Amniotic epithelial cell (primary cell): Measurements from ENCODE around the gene KIF3A.

Source experiments
- DNase-seq: peaks from one replicate; pipeline ENCODE4 v3.0.0-alpha.2; 2010; ENCODE audit warnings: low read depth

The KIF3A gene

DNA sequence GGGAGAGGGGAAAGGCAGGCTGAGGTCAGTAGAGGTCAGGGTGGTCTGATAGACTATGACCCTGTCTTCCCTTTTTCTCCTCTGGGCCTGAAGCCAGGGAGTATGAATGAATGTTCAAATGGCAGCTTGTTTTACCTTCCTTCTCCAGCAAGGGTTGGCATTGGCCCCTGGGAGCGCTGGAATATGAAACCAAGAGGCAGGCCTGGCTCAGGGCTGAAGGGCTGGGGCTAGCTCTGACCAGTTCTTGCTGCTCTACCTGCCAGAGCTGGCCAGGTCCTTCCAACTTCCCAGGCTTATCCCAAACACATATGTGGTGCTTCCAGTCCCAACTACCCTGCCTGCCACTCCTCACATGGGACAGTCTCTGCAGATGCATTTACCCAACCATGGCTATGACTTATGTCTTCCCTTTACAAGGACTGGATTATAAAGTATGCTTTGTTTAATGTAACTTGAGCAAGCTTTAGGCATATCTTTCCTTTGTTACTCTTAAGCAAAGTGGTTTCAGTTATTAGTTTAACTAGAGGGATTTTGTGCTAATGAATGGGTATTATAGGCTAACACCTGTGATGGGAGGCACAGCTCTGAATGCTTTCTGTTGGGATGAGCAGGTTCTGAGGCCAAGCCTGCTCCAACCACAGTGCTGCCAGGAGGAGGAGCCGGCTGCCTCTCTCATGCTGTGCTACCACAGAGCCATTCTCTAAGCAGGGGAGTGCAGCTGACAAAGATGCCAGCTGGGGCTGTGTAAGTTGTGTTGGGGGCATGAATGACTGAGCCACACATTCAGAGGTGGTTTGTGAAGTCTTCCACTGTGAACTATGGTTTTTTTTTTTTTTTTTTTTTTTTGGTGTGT is 16.0 kb upstream of the KIF3A start:
- no peak for DNase-seq

DNA sequence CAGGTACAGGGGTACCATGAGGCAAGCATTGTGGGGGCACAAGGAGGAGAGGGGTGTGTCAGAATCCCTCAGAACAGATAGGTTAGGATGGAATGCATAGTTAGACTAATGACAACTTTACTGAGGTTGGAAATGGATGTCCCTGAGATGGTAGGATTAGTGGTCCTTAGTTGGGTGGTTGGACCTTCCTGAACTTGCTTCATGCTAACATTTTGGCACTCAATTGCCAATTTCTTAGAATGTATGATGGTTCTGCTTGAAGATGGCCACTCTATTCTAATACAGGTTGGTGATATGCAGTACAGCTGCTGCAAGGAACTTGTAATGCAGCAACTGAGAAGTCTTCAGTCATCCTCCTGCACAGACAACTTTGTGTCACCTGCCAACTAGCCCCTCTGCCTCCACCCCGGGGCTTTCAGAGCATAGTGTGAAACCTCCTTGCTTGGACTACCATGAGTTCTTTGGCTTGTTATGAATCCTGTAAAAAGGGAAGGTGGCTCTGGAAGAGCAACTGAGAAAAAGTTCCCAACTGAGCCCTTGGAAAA is 15.3 kb upstream of the KIF3A start:
- DNase-seq = no peak

DNA sequence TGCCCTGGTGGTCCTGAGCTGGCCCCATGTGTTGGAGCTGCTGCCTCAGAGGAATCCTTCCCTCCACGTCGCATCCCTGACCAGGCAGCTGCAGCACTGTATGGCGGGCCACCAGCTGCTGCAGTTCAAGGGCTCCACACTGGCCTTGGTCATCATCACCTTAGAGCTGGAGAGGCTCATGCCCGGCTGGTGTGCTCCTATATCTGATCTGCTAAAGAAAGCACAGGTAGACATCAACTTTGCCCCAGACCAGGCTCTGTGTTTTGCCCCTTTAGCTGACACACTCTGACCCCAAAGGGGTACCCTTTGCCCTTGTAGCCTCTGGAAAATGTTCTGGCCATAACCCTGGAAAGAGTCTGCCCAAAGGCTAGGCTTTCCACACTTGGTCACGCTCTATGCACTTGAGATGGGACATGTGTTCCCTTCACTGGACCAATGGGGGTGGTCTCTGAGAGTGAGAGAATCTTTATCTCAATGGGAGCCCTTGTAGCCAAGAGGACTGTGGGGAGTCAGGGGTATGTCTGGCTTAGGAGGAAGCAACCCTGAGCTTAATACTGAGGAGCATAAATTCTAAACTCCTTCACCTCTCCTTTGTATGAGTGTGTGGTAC is 14.7 kb upstream of the KIF3A start:
- DNase-seq = no peak

DNA sequence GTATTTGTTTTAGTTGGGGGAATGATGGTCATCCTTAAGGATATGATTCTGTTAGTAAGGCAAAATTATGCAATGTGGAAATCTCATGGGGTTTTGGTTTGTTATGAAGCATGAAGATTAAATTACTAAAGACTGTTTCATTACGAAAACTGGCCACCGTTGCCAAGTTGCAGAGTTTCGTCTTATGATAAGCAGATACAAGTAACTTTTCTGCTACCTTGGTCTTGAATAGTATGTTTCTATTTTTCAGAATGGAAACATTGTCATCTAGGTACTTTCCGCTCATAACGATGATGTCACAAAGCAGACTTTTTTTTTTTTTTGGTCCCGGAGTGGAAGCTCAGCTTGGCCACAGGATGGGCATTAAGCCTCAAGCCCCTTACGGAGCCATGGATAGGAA is 14.1 kb upstream of the KIF3A start:
- DNase-seq = peak; percentile 77

DNA sequence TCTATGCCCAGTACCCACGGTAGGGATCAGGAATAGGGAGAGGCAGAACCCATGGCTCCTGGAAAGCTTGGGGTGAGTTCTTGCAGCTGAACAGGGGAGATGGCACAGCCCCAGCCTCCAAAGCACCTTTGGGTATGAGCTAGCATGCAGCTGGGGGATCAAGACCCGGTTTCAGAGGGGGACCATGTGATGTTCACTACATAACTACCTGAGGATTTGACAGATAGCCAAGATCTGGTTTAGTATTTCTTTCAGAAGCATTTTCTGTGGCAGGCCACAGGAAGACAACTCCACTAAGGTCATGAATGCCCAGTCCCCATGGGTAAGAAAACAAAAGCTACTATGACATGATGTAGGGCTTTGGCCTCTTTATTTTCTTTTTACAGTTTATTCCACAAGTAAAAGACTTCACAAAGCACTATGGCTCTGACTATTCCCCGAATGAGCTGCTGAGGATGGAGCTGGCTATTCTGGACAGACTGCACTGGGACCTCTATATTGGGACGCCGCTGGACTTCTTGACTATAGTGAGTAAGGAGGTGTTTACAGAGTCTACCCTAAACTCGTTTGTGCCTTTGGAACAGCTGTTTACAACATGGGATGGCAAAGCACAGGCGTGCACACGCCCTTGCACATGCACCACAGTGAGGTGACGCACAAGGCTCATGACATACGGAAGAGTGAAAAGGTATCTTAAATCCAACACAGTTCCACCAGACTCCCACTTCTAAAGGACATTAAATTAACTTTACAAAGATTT is 13.3 kb upstream of the KIF3A start:
- no peak for DNase-seq

DNA sequence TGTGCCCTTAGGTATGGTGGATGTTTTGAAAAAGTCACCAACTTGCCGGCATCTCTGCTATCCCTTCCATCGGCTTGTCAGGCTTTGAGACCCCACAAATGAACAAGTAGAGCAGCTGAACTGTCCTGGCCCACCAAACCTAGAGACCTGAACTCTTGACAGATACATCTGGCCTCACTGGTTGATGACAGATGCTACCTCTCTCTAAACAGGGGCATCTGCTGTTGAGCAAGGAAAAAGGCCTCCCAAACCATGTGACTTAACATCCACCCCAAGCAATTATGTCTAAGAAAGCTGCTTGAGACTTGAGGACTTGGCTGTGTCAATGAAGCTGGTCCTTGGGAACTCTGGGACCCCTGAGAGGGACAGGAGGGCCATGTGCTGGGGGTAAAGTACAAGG is 12.2 kb upstream of the KIF3A start:
- no peak for DNase-seq

DNA sequence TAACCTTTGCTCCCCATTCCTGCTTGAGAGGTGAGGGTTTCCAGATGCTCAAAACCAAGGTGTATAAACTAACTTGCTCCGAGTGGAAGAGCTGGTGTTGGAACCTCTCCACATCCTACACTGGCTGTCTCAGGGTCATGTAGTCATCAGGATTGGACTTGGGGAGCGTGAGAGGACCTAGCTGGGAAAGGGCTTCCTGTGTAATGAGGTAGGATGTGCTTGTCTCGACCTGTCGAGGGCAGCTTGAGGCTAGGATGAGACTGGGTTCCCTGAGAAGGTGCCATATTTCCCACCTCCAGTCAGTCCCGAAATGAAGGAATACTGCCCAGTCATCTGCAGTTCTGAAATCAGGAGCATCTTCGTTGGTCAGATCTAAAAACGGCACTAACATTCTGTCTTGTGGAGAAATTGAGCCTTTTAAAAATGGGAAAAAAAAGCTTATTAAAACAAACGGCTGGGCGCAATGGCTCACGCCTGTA is 11.2 kb upstream of the KIF3A start:
- DNase-seq = no peak

DNA sequence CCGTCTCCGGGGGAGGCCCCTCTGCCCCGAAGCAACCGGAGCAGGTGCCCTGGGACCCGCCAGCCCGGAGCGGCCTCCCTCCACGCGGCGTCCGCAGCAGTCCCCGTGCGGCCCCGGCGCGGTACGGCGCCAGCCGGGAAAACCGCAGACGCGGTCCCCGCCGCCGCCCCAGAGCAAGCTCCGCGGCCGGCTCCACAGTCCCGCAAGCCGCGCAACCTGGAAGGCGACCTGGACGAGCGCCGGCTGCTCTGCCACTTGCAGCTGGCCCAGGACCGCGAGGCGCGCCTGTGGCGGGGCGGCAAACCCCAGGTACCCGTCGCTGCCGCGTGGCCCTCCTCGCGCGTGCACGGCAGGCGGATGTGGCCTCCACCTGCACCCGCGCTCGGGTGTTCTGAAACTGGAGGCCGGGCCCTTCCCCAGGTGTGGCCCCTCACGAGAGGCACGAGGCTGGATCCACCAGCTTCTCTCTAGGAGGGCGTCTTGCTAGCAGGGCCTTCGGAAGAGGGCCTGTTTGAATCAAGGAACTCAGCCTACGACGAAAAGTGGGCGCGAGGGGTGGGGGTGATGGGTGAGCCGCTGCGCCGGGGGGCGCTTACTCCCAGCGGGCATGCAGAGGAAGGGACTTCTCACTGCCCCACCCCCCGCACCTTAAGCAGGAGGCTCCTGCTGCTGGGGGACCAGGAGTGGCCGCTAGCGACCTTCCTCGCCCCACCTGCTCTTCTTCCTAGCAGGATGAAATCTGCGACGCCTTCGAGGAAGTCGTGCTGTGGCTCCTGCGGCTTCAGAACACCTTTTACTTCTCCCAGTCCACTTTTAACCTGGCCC is 10.5 kb upstream of the KIF3A start:
- DNase-seq = no peak

DNA sequence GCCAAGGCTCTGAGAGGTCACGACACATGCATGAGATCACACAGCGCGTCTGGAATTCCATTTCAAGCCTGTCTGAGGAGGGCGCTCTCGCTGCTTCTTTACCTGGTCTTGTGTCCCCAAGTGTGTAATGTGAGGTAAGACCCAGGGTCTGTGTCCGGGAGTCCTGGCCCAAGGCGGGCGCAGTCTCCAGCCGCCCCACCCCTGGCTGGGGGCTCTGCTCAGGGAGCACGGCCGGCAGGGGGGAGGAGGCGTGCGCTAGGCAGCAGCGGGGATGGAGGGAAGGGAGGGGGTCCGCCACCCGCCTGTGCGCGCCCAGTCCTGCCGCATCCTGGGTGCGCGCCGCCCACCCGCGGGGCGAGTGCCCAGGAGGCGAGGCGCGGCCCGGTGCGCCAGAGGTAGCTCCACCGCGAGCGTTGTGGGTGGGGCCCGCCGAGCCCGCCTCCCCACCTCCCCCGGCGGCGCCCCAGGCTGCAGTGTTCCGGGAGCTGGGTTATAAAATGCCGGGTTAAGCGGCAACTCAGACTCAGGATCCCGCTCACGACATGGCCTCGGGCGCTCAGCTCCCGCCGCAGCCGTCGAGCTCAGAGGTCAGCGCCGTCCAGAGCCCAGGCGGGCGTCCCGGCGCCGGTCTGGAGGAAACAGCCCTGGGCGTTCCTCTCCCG is 9.7 kb upstream of the KIF3A start, which contains the start of gene CCNI2:
TSS of gene CCNI2 (plus strand) at position 473 of the 662 bp plus-strand sequence. CDS start at position 543, 70 bp downstream.
- no peak for DNase-seq

DNA sequence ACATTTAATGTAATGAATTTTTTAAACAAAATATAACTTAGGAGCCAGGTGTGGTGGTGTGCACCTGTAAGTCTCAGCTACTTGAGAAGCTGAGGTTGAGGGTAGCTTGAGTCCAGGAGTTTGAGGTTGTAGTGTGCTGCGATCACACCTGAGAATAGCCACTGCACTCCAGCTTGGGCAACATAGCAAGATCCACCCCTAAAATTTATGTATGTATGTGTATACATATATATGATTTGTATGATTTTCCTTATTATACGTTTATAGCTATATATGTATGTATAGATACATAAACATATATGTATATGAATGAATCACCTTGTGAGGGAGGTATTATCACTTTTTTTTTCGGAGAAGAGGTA is 9.2 kb upstream of the KIF3A start:
- no peak for DNase-seq

DNA sequence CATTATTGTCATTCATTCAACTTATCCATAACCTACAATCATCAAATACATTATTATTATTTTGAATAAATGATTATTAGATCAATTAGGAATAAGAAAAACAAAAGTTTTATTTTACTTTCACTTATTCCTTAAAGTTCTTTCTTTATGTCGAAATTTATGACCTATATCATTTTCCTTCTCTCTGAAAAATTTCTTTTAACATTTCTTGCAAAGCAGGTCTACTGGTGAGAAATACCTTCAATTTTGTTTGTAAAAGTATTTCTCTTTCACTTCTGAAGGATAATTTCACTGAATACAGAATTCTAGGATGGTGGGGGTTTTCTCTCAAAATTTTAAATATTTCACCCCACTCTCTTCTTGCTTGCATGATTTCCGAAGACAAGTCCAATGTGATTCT is 7.3 kb upstream of the KIF3A start:
- no peak for DNase-seq

DNA sequence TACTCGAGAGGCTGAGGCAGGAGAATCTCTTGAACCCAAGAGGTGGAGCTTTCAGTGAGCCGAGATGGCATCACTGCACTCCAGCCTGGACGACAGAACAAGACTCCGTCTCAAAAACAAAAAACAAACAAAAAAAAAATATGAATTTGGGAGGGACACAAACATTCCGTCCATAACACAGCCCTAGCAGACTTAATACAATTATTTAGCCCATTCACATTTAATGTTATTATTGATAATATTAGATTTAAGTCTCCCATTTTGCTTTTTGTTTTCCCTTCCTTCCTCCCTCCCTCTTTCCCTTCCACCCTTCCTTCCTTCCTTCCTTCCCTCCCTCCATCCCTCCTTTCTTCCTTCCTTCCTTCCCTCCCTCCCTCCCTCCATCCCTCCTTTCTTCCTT is 5.3 kb upstream of the KIF3A start:
- no peak for DNase-seq

DNA sequence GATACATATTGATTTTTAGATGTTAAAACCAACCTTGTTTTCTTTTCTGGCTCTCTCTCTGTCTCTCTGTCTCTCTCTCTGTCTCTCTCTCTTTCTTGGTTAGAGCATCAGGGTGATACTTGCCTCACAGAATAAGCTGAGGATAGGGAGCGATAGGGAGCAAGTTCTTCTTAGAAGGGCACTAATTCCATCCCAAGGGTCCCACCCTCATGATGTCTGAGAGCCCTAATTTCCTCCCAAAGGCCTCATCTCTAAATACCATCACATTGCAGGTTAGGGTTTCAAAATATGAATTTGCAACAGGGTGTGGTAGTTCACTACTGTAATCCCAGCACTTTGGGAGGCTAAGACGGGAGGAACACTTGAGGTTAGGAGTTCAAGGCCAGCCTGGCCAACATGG is 4.8 kb upstream of the KIF3A start:
- DNase-seq = no peak

DNA sequence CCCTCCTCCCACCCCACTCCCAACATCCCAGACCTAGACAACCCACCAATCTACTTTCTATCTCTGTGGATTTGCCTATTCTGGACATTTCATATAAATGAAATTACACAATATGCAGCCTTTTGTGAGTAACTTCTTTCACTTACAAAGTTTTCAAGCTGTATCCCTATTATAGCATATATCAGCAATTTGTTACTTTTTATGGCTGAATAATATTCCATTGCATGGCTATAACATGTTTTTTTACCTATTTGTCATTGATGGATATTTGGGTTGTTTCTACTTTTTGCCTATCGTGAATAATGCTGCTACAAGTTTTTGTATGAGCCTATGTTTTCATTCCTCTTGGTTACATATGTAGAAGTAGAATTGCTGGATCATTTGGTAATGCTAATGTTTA is 1.9 kb upstream of the KIF3A start:
- no peak for DNase-seq

DNA sequence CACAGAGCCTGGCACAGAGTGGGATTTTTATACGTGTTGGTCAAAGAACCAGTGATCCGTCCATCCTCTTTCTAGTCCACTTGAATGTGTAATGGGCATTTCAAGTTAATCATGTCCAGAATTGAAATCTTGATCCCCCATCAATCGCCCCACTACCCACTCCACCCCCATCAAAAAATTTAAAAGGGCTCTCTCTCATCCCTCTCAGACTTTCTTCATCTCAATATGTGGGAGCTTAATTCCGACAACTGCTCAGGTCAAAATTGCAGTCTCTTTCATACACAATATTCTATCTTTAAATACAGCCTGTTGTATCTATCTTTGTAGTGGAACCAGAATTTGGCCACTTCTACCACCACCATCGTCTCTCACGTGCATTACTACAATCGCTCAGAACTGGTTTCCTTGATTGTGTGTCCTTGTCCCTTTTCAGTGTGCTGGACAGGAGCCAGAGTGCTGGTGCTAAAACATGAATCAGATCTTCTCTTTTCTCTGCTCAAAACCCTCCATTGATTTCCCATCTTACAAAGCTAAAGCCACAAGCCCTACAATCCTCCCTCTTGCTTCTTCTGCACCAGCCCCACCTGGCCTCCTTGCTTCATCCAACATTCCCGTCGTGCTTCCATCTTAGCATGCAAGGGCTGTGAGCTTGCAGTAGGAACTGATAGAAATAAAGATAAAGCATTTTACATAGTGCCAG is 786 bp upstream of the KIF3A start:
- DNase-seq = no peak

DNA sequence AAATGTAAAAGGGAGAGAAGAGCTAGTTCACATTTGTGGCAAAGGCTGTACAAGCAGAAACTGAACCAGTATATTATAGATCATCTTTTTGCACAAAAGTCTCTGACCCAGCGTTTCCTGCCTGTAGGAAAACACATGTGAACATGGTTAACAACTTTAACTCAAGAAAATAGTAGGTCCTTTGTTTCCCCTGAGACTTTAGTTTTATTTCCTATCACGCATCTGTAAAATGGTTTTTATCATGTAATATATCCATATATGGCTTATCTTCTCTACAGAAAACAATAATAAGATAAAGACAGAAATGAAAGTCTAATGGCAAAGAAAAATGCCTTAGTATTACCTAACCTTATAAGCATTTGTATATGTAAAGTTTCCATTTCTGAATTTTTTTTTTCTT is 2.7 kb downstream of the KIF3A start:
- DNase-seq = no peak

DNA sequence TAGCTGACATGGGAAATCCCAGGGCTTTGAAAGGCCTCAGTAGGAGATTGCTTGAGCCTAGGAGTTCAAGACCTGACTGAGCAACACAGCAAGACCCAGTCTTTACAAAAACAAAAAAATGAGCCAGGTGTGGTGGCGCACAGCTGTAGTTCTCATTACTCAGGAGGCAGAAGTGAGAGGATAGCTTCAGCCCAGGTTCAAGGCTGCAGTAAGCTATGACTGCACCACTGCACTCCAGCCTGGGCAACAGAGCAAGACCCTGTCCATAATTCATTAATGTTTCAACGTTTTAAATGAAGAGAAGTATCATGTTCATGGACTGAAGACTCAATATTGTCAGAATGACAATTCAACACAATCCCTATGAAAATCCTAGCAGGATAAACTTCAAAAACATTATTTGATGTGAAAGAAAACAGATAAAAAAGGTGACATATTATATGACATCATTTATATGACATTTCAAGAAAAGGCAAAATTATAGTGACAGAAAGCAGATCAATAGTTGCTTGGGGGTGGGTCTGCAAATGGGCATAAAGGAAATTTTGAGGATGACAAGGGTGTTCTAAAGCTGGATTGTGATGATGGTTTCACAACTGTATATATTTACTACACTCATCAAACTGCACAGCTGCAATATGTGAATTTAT is 3.7 kb downstream of the KIF3A start:
- no peak for DNase-seq

DNA sequence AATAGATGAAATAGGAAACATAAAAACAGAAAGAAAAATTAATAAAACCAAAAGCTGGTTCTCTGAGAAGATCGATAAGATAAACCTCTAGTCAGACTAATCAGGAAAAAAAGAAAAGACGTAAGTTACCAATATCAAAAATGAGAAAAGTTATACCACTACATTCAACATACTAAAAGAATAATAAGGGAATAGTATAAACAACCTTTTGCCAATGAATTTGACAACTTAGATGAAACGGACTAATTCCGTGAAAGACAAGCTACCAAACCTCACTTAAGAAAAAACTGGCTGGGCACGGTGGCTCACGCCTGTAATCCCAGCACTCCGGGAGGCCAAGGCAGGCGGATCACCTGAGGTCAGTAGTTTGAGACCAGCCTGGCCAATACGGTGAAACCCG is 7.5 kb downstream of the KIF3A start:
- DNase-seq = no peak

DNA sequence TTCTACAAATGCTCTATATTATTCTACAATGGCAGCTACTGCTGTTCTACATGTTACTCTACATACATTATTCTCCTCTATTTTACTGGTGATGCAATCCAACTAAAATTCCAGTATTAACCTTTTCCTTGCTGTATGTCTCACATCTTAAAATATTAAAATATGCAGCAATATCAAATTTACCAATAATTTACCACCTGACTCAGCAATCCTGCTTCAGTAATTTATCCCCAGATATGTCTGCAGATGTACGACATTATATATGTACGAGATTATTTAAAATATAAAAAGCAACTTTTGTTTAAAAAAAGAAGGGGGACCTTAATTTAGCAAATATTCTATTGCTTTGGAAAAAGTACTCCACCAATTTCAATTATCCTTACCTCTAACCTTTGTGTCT is 11.6 kb downstream of the KIF3A start:
- DNase-seq = no peak
